HG02610 (cell line): ENCODE results near the gene TUBB4A.
"Not testable (repeated sequence)": the region's sequence is repeated elsewhere in the genome, so short reads cannot be mapped to it uniquely, and the experiment has no call there.

ENCODE experiments used
- ATAC-seq: cut with Tn5 transposase; IDR thresholded peaks from one replicate; pipeline ENCODE4 v1.9.1; 2021; ENCODE audit warnings: mild to moderate bottlenecking, moderate library complexity; ENCODE audit not compliant: unreplicated experiment

Gene TUBB4A

DNA sequence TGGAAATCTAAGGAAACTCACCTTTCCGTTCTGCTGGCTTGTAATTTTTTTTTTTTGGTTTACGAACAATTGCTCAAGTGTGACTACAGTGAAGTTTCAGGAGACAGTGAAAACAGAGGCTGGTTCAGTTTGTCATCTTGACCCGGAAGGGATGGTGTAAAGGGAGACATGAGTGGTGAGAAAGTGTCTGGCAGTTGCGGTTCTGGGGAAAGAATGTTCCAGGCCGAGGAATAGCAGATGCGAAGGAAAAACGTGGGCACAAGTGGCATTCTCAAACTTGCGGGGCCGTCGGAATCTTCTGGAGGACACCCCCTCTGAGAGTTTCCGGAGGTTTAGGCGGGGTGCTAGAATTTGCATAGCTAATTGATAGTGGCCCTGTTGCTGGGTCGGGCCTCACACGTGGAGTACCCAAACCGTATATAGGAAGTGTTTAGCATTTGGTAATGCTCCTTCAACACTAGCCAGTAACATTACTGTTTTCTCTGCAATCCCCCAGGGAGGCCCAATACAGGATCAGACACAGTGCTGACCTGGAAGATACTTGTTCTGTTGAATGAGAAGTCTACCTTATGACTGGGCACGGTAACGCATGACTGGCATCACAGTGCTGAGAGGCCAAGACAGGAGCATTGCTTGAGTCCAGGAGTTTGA is 25.9 kb upstream of the TUBB4A start:
- peak; percentile 43 for ATAC-seq

DNA sequence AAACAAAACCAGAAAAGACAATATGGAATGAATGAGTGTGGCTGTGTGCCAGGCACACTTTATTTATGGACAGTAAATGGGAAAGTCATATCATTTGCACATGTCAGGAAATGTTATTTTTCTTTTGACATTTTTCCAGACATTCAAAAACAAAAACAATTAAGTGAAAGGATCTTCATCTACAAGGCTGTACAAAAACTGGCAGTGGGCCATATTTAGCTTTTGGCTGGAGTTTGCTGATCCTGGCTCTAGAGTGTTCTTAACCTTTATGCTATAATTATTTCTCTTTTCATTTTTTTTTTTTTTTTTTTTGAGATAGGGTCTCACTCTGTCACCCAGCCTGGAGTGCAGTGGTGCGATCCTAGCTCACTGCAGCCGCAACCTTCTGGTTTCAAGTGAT is 22.2 kb upstream of the TUBB4A start:
- no peak for ATAC-seq

GRCh38 chr19:6522712-6523111 is 20.6 kb upstream of the TUBB4A start:
- ATAC-seq: no peak

- peak; percentile 42 for ATAC-seq
Measured at GRCh38 chr19:6521718-6522646, 19.9 kb upstream of the TUBB4A start.

DNA sequence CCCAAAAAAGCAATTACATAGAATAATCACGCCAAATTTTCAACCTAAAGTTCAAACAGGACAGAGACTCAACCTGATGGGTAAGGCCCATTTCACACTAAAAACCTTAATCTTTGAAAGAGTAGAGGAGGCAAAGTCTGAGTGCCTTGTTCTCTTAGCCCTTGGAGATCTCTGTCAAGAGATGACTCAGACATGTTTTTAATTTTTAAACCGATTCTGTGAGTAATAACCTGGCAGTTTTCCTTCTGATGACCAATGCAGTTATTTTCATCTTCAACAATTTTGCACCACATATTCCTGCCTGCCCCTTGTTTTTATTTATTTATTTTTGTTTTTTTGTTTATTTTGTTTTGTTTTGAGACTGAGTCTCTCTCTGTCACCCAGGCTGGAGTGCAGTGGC is 17.2 kb upstream of the TUBB4A start:
- ATAC-seq: no peak

- ATAC-seq: peak; percentile 32
Measured at GRCh38 chr19:6518145-6518911, 16.2 kb upstream of the TUBB4A start.

GRCh38 chr19:6516659-6517291 is 14.7 kb upstream of the TUBB4A start:
- peak; percentile 38 for ATAC-seq

- peak; percentile 42 for ATAC-seq
Measured at GRCh38 chr19:6516018-6516658, 14.0 kb upstream of the TUBB4A start.

GRCh38 chr19:6514926-6515544 is 12.9 kb upstream of the TUBB4A start:
- no peak for ATAC-seq

GRCh38 chr19:6514089-6514488 is 12.0 kb upstream of the TUBB4A start:
- ATAC-seq: no peak

- ATAC-seq: no peak
Measured at GRCh38 chr19:6510618-6511017, 8.5 kb upstream of the TUBB4A start.

DNA sequence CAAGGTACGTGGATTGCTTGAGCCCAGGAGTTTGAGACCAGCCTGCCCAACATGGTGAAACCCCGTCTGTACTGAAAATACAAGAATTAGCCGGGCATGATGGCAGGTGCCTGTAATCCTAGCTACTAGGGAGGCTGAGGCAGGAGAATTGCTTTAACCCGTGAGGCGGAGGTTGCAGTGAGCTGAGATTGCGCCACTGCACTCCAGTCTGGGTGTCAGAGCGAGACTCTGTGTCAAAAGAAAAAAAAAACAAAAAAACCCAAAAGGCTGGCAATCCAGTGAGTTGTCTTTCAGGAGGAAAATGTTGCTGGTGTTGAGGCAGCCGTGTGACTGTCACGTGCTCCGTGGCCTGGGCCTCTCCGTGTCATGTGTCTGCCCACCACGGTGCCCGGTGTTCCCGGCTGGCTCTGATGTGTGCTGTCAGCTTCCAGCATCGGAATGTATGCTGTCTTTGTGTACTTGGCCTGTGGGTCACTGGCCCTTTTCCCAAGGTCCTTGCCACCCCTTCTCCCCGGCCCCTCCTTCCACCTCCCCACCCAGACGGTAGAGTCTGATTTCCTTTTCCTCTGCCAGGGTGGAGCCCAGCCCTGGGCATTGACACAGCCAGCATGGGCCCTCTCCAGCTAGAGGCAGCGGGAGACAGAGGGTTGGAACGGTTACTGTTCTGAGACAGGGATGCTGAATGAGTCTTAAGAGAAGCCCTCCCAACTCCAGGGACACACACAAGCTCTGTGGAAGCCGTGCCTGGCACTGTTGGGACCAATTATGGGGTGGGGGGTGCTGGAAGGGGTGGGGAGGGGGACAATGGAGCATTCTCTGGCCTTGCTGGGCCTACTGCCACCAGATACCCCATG is 7.2 kb upstream of the TUBB4A start:
- ATAC-seq: no peak

DNA sequence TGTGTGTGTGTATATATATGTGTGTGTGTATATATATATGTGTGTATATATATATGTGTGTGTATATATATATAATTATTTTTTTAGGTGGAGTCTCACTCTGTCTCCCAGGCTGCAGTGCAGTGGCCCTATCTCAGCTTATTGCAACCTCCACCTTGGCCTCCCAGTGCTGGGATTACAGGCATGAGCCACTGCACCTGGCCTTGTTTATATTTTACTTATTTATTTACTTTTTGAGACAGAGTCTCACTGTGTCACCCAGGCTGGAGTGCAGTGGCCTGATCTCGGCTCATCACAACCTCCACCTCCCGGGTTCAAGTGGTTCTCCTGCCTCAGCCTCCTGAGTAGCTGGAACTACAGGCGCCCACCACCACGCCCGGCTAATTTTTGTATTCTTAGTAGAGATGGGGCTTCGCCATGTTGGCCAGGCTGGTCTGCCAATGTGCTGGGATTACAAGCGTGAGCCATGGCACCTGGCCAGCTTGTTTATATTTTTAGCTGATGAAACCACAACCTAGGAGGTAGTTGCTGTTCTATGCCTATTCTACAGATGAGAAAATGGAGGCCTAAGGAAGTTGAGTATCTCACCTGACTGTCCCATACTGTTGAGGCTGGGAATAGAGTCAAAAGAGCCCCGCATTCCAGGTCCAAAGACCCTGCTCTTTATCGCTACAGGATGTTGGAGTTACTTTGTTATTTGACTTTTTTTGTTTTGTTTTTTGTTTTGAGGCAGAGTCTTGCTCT is 6.1 kb upstream of the TUBB4A start:
- not testable (repeated sequence) for ATAC-seq

DNA sequence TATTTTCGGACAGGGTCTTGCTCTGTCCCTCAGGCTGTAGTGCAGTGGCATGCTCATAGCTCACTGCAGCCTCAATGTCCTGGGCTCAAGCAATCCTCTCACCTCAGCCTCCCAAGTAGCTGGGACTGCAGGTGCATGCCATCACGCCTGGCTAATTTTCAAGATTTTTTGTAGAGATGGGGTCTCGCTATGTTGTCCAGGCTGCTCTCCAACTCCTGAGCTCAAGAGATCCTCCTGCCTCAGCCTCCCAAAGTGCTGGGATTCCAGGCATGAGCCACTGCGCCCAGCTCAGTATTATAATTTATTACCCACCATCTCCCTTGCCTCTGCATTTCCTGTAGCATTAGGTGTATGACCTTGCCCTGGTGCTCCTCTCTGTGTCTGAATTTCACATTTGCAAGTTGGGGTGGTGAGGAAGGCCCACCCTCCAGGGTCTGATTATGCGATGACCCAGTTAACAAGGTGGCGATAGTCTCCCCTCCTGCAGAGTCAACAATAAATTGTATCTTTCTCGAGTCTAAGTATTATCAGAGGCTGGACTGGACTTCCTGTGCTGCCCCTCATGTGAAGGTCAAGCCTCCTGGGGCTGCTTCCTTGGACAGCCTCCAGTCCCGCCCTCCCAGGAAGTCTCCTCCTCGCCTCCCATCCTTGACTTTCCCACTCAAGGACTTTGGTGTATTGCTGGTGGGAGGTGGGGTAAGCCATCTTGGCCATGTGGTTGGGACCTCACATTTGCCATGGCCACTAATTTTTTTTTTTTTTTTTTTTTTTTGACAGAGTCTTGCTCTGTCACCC is 1.5 kb upstream of the TUBB4A start:
- no peak for ATAC-seq

- ATAC-seq: no peak
Measured at GRCh38 chr19:6500837-6501739, 1.0 kb downstream of the TUBB4A start.

DNA sequence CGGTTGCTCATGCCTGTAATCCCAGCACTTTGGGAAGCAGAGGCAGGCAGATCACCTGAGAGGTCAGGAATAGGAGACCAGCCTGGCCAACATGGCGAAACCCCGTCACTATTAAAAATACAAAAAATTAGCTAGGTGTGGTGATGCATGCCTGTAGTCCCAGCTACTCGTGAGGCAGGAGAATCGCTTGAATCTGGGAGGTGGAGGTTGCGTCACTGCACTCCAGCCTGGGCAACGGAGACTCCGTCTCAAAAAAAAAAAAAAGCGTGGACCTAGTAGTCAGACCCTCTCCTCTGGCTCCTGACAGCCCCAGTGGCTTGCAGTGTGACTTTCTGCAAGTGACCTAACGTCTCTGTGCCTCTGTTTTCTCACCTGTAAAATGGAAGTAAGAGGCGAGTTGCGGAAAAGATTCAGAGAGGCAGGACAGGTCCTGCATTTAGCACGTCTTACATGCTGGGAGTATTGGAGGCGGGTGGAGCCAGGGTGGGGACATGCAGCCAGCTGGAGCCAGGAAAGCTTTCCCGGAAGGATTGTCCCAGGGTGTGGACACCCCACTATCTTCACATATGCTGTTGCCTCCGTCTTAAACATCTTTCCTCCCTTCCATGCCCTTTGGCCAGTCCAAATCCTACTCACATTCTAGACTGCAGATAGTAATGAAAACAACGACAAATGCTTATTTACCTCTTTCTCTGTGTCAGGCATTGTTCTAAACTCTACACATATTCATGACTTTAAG is 2.9 kb downstream of the TUBB4A start:
- no peak for ATAC-seq
